HG02798 (cell line): ENCODE data around the gene GRAP2.

Experiments
- ATAC-seq: cut with Tn5 transposase; IDR thresholded peaks from one replicate; pipeline ENCODE4 v1.9.1; 2021; ENCODE audit warnings: mild to moderate bottlenecking; ENCODE audit not compliant: unreplicated experiment, poor library complexity

GRAP2 gene

GRCh38 chr22:39920134-39920743 lies 19.4 kb downstream of the GRAP2 start:
- ATAC-seq = no peak

- ATAC-seq = no peak
Measured at GRCh38 chr22:39923696-39924095, 22.8 kb downstream of the GRAP2 start.

GRCh38 chr22:39924286-39924685 lies 23.4 kb downstream of the GRAP2 start:
- no peak for ATAC-seq

- no peak for ATAC-seq
Measured at GRCh38 chr22:39925273-39925672, 24.4 kb downstream of the GRAP2 start.

- no peak for ATAC-seq
Measured at GRCh38 chr22:39925909-39926679, 25.2 kb downstream of the GRAP2 start.

GRCh38 chr22:39926753-39927152 lies 25.9 kb downstream of the GRAP2 start:
- no peak for ATAC-seq

- ATAC-seq = no peak
Measured at GRCh38 chr22:39927544-39927943, 26.7 kb downstream of the GRAP2 start.

GRCh38 chr22:39928536-39929520 lies 27.9 kb downstream of the GRAP2 start:
- no peak for ATAC-seq

- no peak for ATAC-seq
Measured at GRCh38 chr22:39931251-39931650, 30.4 kb downstream of the GRAP2 start.

- ATAC-seq = no peak
Measured at GRCh38 chr22:39932166-39932565, 31.3 kb downstream of the GRAP2 start.

- no peak for ATAC-seq
Measured at GRCh38 chr22:39932918-39933649, 32.2 kb downstream of the GRAP2 start.

- ATAC-seq = no peak
Measured at GRCh38 chr22:39933741-39934140, 32.9 kb downstream of the GRAP2 start.

- no peak for ATAC-seq
Measured at GRCh38 chr22:39935116-39935515, 34.2 kb downstream of the GRAP2 start.

- no peak for ATAC-seq
Measured at GRCh38 chr22:39935612-39936011, 34.7 kb downstream of the GRAP2 start.

GRCh38 chr22:39936523-39937145 lies 35.8 kb downstream of the GRAP2 start:
- no peak for ATAC-seq

GRCh38 chr22:39937906-39938305 lies 37.0 kb downstream of the GRAP2 start:
- ATAC-seq = no peak

- ATAC-seq = no peak
Measured at GRCh38 chr22:39938509-39939111, 37.7 kb downstream of the GRAP2 start.

GRCh38 chr22:39939830-39940229 lies 38.9 kb downstream of the GRAP2 start:
- no peak for ATAC-seq

- no peak for ATAC-seq
Measured at GRCh38 chr22:39940757-39941305, 39.9 kb downstream of the GRAP2 start.
